ENCODE data around the gene CPNE9. TPM values are rescaled to one million over a fixed set of nuclear protein-coding genes. Genes with fewer than 3 reads are reported as not detected.

The CPNE9 gene
- total and polyA plus RNA-seq, 2 donors (not counting 1 experiment from before 2014, with no cell fraction given): under 0.01 TPM; not detected in 1

DNA sequence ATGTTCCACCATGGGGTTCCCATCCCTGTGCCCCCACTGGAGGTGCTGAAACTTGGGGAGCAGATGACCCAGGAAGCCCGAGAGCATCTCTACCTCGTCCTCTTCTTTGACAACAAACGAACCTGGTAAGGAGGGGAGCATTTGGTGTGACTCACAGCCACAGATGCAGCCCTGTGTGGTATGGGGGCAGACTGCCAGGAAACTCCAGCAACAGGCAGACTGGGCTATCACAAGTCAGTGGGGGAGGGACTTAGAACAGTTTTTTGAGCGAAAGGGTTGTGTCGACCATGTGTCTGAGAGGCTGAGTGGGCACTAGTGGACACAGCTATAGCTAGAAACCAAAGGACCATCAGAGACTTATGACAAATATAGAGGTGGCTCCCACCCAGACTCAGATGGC is 42.7 kb downstream of the CPNE9 start:
- peaks cover 8% of the 10 kb centered on the region for H3K79me2 ChIP-seq (ENCODE audit: control insufficient read depth, insufficient read depth, low read length)
- H3K4me3 ChIP-seq (replicated peaks in 1 of 4; ENCODE audit: control extremely low read depth in 1 of 4, insufficient read depth in 1 of 4, low read depth in 3 of 4, low read length in 4 of 4): no peak overlapping the region
- no peak overlapping the region for H2AFZ ChIP-seq (ENCODE audit: low read length)
- H3K4me2 ChIP-seq (ENCODE audit: extremely low read depth, insufficient read depth, low read length): no peak overlapping the region
- H3K9me3 ChIP-seq (ENCODE audit: control insufficient read depth, insufficient read depth, low read depth, low read length): no peaks in the 10 kb centered on the region
- no peak for TF ChIP-seq EZH2 (IDR thresholded peaks at IDR 0.05; ENCODE audit: low read length, missing control alignments)
- TF ChIP-seq, protein P1, sequence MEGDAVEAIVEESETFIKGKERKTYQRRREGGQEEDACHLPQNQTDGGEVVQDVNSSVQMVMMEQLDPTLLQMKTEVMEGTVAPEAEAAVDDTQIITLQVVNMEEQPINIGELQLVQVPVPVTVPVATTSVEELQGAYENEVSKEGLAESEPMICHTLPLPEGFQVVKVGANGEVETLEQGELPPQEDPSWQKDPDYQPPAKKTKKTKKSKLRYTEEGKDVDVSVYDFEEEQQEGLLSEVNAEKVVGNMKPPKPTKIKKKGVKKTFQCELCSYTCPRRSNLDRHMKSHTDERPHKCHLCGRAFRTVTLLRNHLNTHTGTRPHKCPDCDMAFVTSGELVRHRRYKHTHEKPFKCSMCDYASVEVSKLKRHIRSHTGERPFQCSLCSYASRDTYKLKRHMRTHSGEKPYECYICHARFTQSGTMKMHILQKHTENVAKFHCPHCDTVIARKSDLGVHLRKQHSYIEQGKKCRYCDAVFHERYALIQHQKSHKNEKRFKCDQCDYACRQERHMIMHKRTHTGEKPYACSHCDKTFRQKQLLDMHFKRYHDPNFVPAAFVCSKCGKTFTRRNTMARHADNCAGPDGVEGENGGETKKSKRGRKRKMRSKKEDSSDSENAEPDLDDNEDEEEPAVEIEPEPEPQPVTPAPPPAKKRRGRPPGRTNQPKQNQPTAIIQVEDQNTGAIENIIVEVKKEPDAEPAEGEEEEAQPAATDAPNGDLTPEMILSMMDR (conservative IDR thresholded peaks at IDR 0.05 in 1 of 2, IDR thresholded peaks at IDR 0.05 in 1 of 2; ENCODE audit: low read depth in 1 of 2, low read length in 2 of 2): no peak
- peak; percentile 84 to 91 for DNase-seq (ENCODE audit: low read depth in 2 of 2)
- no peaks in the 10 kb centered on the region for H4K20me1 ChIP-seq (ENCODE audit: control insufficient read depth, extremely low read depth, insufficient read depth, low read length)
- no peaks in the 10 kb centered on the region for H3K27me3 ChIP-seq (ENCODE audit: control insufficient read depth, insufficient read depth, low read length)
- no peak overlapping the region for H3K27ac ChIP-seq (ENCODE audit: insufficient read depth, low read length)
- H3K9ac ChIP-seq (ENCODE audit: insufficient read depth, low read length): no peak overlapping the region
- peaks cover 33% of the 10 kb centered on the region for H3K36me3 ChIP-seq (ENCODE audit: control insufficient read depth, insufficient read depth, low read length)
- H3K4me1 ChIP-seq (ENCODE audit: control insufficient read depth, extremely low read depth, insufficient read depth, low read length): peaks cover 11% of the 10 kb centered on the region

GRCh38 chr3:9747267-9747666 is 43.6 kb downstream of the CPNE9 start:
- peaks cover 11% of the 10 kb centered on the region for H3K79me2 ChIP-seq (ENCODE audit: control insufficient read depth, insufficient read depth, low read length)
- no peaks in the 10 kb centered on the region for H3K9me3 ChIP-seq (ENCODE audit: control insufficient read depth, insufficient read depth, low read depth, low read length)
- peaks cover 11% of the 10 kb centered on the region for H3K4me1 ChIP-seq (ENCODE audit: control insufficient read depth, extremely low read depth, insufficient read depth, low read length)
- no peak overlapping the region for H3K9ac ChIP-seq (ENCODE audit: insufficient read depth, low read length)
- H4K20me1 ChIP-seq (ENCODE audit: control insufficient read depth, extremely low read depth, insufficient read depth, low read length): no peaks in the 10 kb centered on the region
- no peak overlapping the region for H3K4me3 ChIP-seq (replicated peaks in 1 of 4; ENCODE audit: control extremely low read depth in 1 of 4, insufficient read depth in 1 of 4, low read depth in 3 of 4, low read length in 4 of 4)
- H3K4me2 ChIP-seq (ENCODE audit: extremely low read depth, insufficient read depth, low read length): no peak overlapping the region
- DNase-seq (ENCODE audit: low read depth in 2 of 2): peak in 1 of 2 donors; percentile 62
- no peak overlapping the region for H3K27ac ChIP-seq (ENCODE audit: insufficient read depth, low read length)
- H2AFZ ChIP-seq (ENCODE audit: low read length): no peak overlapping the region
- peaks cover 31% of the 10 kb centered on the region for H3K36me3 ChIP-seq (ENCODE audit: control insufficient read depth, insufficient read depth, low read length)
- TF ChIP-seq, protein P1 (conservative IDR thresholded peaks at IDR 0.05 in 1 of 2, IDR thresholded peaks at IDR 0.05 in 1 of 2; ENCODE audit: low read depth in 1 of 2, low read length in 2 of 2): no peak
- no peak for TF ChIP-seq EZH2 (IDR thresholded peaks at IDR 0.05; ENCODE audit: low read length, missing control alignments)
- no peaks in the 10 kb centered on the region for H3K27me3 ChIP-seq (ENCODE audit: control insufficient read depth, insufficient read depth, low read length)

DNA sequence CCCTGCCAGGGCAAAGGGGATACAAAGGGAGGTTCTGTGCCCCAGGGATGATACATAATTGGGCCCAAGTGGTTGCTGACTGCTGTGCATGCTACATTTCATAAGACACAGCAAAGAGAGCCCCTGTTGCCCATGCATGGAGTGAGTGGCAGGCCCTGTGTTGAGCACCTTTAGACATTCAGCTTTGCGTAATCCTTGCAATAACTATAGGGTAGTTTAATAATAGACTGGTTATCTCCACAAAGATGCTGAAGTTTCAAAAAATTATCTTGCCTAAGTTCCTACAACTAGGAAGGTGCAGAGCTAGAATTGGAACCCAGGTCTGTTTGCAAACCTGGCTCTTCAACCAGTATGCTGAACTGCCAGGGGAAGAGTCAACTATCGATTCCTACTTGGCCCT is 44.4 kb downstream of the CPNE9 start:
- Histone ChIP-seq H3K36me3 (ENCODE audit: control insufficient read depth, insufficient read depth, low read length) (peaks cover 28% of the 10 kb centered on the region), H3K79me2 (ENCODE audit: control insufficient read depth, insufficient read depth, low read length) (peaks cover 11% of the 10 kb centered on the region), H3K4me3 (replicated peaks in 1 of 4; ENCODE audit: control extremely low read depth in 1 of 4, insufficient read depth in 1 of 4, low read depth in 3 of 4, low read length in 4 of 4) (no peak overlapping the region), H3K9me3 (ENCODE audit: control insufficient read depth, insufficient read depth, low read depth, low read length) (no peaks in the 10 kb centered on the region), H3K27ac (ENCODE audit: insufficient read depth, low read length) (no peak overlapping the region), H4K20me1 (ENCODE audit: control insufficient read depth, extremely low read depth, insufficient read depth, low read length) (no peaks in the 10 kb centered on the region), H3K4me2 (ENCODE audit: extremely low read depth, insufficient read depth, low read length) (no peak overlapping the region), H3K4me1 (ENCODE audit: control insufficient read depth, extremely low read depth, insufficient read depth, low read length) (peaks cover 11% of the 10 kb centered on the region), H2AFZ (ENCODE audit: low read length) (no peak overlapping the region), H3K27me3 (ENCODE audit: control insufficient read depth, insufficient read depth, low read length) (no peaks in the 10 kb centered on the region), H3K9ac (ENCODE audit: insufficient read depth, low read length) (no peak overlapping the region)
- no peak for DNase-seq (ENCODE audit: low read depth in 2 of 2)
- TF ChIP-seq, protein P1 (conservative IDR thresholded peaks at IDR 0.05 in 1 of 2, IDR thresholded peaks at IDR 0.05 in 1 of 2; ENCODE audit: low read depth in 1 of 2, low read length in 2 of 2): no peak
- TF ChIP-seq EZH2 (IDR thresholded peaks at IDR 0.05; ENCODE audit: low read length, missing control alignments): no peak

Data from fibroblast of lung (primary cell).